HG02588 (cell line): ENCODE measurements around the gene EFCAB11.
"Not testable (repeated sequence)": the region's sequence is repeated elsewhere in the genome, so short reads cannot be mapped to it uniquely, and the experiment has no call there.

Experiments
- ATAC-seq: cut with Tn5 transposase; IDR thresholded peaks from one replicate; pipeline ENCODE4 v1.9.1; 2021; ENCODE audit warnings: mild to moderate bottlenecking, moderate library complexity; ENCODE audit not compliant: unreplicated experiment

Gene EFCAB11

GRCh38 chr14:89874091-89874490 lies 80.4 kb downstream of the EFCAB11 start:
- not testable (repeated sequence) for ATAC-seq

GRCh38 chr14:89870316-89870715 lies 84.2 kb downstream of the EFCAB11 start:
- no peak for ATAC-seq

- ATAC-seq = no peak
Observed at GRCh38 chr14:89869606-89870005, 84.9 kb downstream of the EFCAB11 start.

- no peak for ATAC-seq
Observed at GRCh38 chr14:89866458-89866857, 88.1 kb downstream of the EFCAB11 start.

- no peak for ATAC-seq
Observed at GRCh38 chr14:89865153-89865552, 89.4 kb downstream of the EFCAB11 start.

- ATAC-seq = no peak
Observed at GRCh38 chr14:89862856-89863255, 91.7 kb downstream of the EFCAB11 start.

GRCh38 chr14:89861630-89862029 lies 92.9 kb downstream of the EFCAB11 start:
- no peak for ATAC-seq

- ATAC-seq = no peak
Observed at GRCh38 chr14:89858089-89858488, 96.4 kb downstream of the EFCAB11 start.

- ATAC-seq = no peak
Observed at GRCh38 chr14:89856871-89857345, 97.6 kb downstream of the EFCAB11 start.

- ATAC-seq = no peak
Observed at GRCh38 chr14:89855961-89856656, 98.4 kb downstream of the EFCAB11 start.

- ATAC-seq = no peak
Observed at GRCh38 chr14:89853936-89854693, 100.4 kb downstream of the EFCAB11 start.

GRCh38 chr14:89851106-89851505 lies 103.4 kb downstream of the EFCAB11 start:
- no peak for ATAC-seq

- ATAC-seq = no peak
Observed at GRCh38 chr14:89849931-89850330, 104.6 kb downstream of the EFCAB11 start.

GRCh38 chr14:89848165-89848564 lies 106.4 kb downstream of the EFCAB11 start:
- no peak for ATAC-seq

GRCh38 chr14:89845346-89845745 lies 109.2 kb downstream of the EFCAB11 start:
- ATAC-seq = no peak

GRCh38 chr14:89844508-89844907 lies 110.0 kb downstream of the EFCAB11 start:
- ATAC-seq = no peak

- no peak for ATAC-seq
Observed at GRCh38 chr14:89842837-89843236, 111.7 kb downstream of the EFCAB11 start.

GRCh38 chr14:89841851-89842250 lies 112.7 kb downstream of the EFCAB11 start:
- no peak for ATAC-seq

GRCh38 chr14:89836830-89837469 lies 117.6 kb downstream of the EFCAB11 start:
- no peak for ATAC-seq

GRCh38 chr14:89833661-89834060 lies 120.9 kb downstream of the EFCAB11 start:
- no peak for ATAC-seq

GRCh38 chr14:89833120-89833532 lies 121.4 kb downstream of the EFCAB11 start:
- ATAC-seq = no peak
